ENCODE measurements around the gene ARAP3. TPM values are rescaled to one million over a fixed set of nuclear protein-coding genes. Genes with fewer than 3 reads are reported as not detected.

ARAP3 gene
- total RNA-seq, 1 donor from 2014 or later = 17.4 TPM

DNA sequence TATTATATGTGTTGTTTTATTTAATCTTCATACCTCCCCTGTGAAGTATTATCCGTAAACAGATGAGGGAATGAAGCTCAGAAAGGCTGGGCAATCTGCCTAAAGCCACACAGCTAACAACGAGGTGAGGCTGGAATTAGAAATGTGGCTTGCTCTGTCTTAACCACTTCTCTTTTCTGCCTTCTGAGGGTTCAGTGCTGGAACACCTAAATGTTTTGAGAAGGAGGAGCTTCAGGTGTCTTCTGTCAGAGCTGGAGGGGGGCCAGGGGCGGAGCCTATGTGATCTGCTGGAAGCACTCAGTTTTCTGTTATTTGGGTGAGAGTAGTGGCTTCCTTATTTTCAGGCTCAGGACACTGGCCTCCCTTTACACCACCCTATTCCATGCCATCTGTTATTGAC lies 35.0 kb upstream of the ARAP3 start:
- Histone ChIP-seq H3K9ac (ENCODE audit: low read length) (no peak overlapping the region), H3K4me2 (ENCODE audit: low read length) (no peak overlapping the region), H3K27me3 (ENCODE audit: insufficient read depth, low read length) (peaks cover 28% of the 10 kb centered on the region), H3K9me3 (ENCODE audit: insufficient read depth, low read depth, low read length) (no peaks in the 10 kb centered on the region), H3K79me2 (ENCODE audit: insufficient read depth, low read length) (no peaks in the 10 kb centered on the region), H2AFZ (ENCODE audit: low read depth, low read length) (no peak overlapping the region), H3K4me3 (ENCODE audit: insufficient read depth, low read depth, low read length) (no peak overlapping the region), H4K20me1 (ENCODE audit: insufficient read depth, low read length) (no peaks in the 10 kb centered on the region), H3K27ac (ENCODE audit: low read depth, low read length) (no peak overlapping the region), H3K36me3 (ENCODE audit: insufficient read depth, low read length) (no peaks in the 10 kb centered on the region), H3K4me1 (ENCODE audit: insufficient read depth, low read length) (peaks cover 5% of the 10 kb centered on the region)
- Mint-ChIP-seq H3K9me3 (ENCODE audit: unreplicated experiment) (no peaks in the 10 kb centered on the region), H3K36me3 (ENCODE audit: low read depth, unreplicated experiment) (no peaks in the 10 kb centered on the region), H3K27me3 (ENCODE audit: low read depth, unreplicated experiment) (peaks cover 22% of the 10 kb centered on the region), H3K4me3 (ENCODE audit: unreplicated experiment) (no peak overlapping the region), H3K27ac (ENCODE audit: unreplicated experiment) (no peak overlapping the region), H3K4me1 (ENCODE audit: low read depth, unreplicated experiment) (peaks cover 26% of the 10 kb centered on the region)
- TF ChIP-seq EZH2 (IDR thresholded peaks at IDR 0.05; ENCODE audit: insufficient read depth, low read length) = no peak
- TF ChIP-seq, protein P1, sequence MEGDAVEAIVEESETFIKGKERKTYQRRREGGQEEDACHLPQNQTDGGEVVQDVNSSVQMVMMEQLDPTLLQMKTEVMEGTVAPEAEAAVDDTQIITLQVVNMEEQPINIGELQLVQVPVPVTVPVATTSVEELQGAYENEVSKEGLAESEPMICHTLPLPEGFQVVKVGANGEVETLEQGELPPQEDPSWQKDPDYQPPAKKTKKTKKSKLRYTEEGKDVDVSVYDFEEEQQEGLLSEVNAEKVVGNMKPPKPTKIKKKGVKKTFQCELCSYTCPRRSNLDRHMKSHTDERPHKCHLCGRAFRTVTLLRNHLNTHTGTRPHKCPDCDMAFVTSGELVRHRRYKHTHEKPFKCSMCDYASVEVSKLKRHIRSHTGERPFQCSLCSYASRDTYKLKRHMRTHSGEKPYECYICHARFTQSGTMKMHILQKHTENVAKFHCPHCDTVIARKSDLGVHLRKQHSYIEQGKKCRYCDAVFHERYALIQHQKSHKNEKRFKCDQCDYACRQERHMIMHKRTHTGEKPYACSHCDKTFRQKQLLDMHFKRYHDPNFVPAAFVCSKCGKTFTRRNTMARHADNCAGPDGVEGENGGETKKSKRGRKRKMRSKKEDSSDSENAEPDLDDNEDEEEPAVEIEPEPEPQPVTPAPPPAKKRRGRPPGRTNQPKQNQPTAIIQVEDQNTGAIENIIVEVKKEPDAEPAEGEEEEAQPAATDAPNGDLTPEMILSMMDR (IDR thresholded peaks at IDR 0.05; ENCODE audit: insufficient read depth, low read depth, low read length) = no peak
- no peak for FAIRE-seq
- DNase-seq (ENCODE audit: low read depth) = no peak

DNA sequence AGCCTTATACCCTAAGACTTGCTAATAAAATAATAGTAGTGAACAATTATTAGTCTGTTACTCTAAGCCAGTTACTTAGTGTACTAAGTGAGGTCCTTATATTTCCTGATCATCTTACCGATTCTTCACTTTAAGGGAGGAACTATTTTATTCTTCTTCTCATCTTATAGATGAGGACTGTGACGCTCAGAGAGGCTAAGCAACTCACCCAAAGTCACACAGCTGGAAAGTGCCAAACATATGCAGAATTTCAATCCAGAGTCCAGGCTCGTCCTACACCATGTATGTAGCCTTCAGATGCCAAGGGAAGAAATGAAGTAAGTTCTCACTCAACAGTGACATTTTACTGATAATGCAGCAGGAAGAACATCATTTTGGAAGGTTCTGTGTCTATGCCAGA lies 34.4 kb upstream of the ARAP3 start:
- H3K9ac ChIP-seq (ENCODE audit: low read length) = no peak overlapping the region
- TF ChIP-seq EZH2 (IDR thresholded peaks at IDR 0.05; ENCODE audit: insufficient read depth, low read length) = no peak
- TF ChIP-seq, protein P1 (IDR thresholded peaks at IDR 0.05; ENCODE audit: insufficient read depth, low read depth, low read length) = no peak
- Mint-ChIP-seq H3K9me3 (ENCODE audit: unreplicated experiment) (no peaks in the 10 kb centered on the region), H3K27ac (ENCODE audit: unreplicated experiment) (no peak overlapping the region), H3K4me3 (ENCODE audit: unreplicated experiment) (no peak overlapping the region), H3K27me3 (ENCODE audit: low read depth, unreplicated experiment) (peaks cover 24% of the 10 kb centered on the region), H3K4me1 (ENCODE audit: low read depth, unreplicated experiment) (peaks cover 26% of the 10 kb centered on the region), H3K36me3 (ENCODE audit: low read depth, unreplicated experiment) (no peaks in the 10 kb centered on the region)
- FAIRE-seq (no peak), DNase-seq (ENCODE audit: low read depth) (no peak)
- no peak overlapping the region for H2AFZ ChIP-seq (ENCODE audit: low read depth, low read length)
- no peaks in the 10 kb centered on the region for H4K20me1 ChIP-seq (ENCODE audit: insufficient read depth, low read length)
- no peaks in the 10 kb centered on the region for H3K79me2 ChIP-seq (ENCODE audit: insufficient read depth, low read length)
- H3K27ac ChIP-seq (ENCODE audit: low read depth, low read length) = no peak overlapping the region
- peaks cover 5% of the 10 kb centered on the region for H3K4me1 ChIP-seq (ENCODE audit: insufficient read depth, low read length)
- H3K27me3 ChIP-seq (ENCODE audit: insufficient read depth, low read length) = peaks cover 28% of the 10 kb centered on the region
- H3K4me3 ChIP-seq (ENCODE audit: insufficient read depth, low read depth, low read length) = no peak overlapping the region
- H3K36me3 ChIP-seq (ENCODE audit: insufficient read depth, low read length) = no peaks in the 10 kb centered on the region
- no peak overlapping the region for H3K4me2 ChIP-seq (ENCODE audit: low read length)
- no peaks in the 10 kb centered on the region for H3K9me3 ChIP-seq (ENCODE audit: insufficient read depth, low read depth, low read length)

GRCh38 chr5:141716009-141716408 lies 34.0 kb upstream of the ARAP3 start:
- Histone ChIP-seq H3K36me3 (ENCODE audit: insufficient read depth, low read length) (no peaks in the 10 kb centered on the region), H3K4me2 (ENCODE audit: low read length) (no peak overlapping the region), H3K4me3 (ENCODE audit: insufficient read depth, low read depth, low read length) (no peak overlapping the region), H3K9ac (ENCODE audit: low read length) (no peak overlapping the region), H4K20me1 (ENCODE audit: insufficient read depth, low read length) (no peaks in the 10 kb centered on the region), H3K79me2 (ENCODE audit: insufficient read depth, low read length) (no peaks in the 10 kb centered on the region), H3K27ac (ENCODE audit: low read depth, low read length) (no peak overlapping the region), H2AFZ (ENCODE audit: low read depth, low read length) (no peak overlapping the region), H3K4me1 (ENCODE audit: insufficient read depth, low read length) (peaks cover 5% of the 10 kb centered on the region), H3K27me3 (ENCODE audit: insufficient read depth, low read length) (peaks cover 26% of the 10 kb centered on the region), H3K9me3 (ENCODE audit: insufficient read depth, low read depth, low read length) (no peaks in the 10 kb centered on the region)
- no peak for FAIRE-seq
- no peaks in the 10 kb centered on the region for H3K9me3 Mint-ChIP-seq (ENCODE audit: unreplicated experiment)
- no peak overlapping the region for H3K4me3 Mint-ChIP-seq (ENCODE audit: unreplicated experiment)
- TF ChIP-seq, protein P1 (IDR thresholded peaks at IDR 0.05; ENCODE audit: insufficient read depth, low read depth, low read length) = no peak
- no peak for TF ChIP-seq EZH2 (IDR thresholded peaks at IDR 0.05; ENCODE audit: insufficient read depth, low read length)
- H3K36me3 Mint-ChIP-seq (ENCODE audit: low read depth, unreplicated experiment) = no peaks in the 10 kb centered on the region
- no peak for DNase-seq (ENCODE audit: low read depth)
- H3K27me3 Mint-ChIP-seq (ENCODE audit: low read depth, unreplicated experiment) = peaks cover 26% of the 10 kb centered on the region
- no peak overlapping the region for H3K27ac Mint-ChIP-seq (ENCODE audit: unreplicated experiment)
- peaks cover 26% of the 10 kb centered on the region for H3K4me1 Mint-ChIP-seq (ENCODE audit: low read depth, unreplicated experiment)
